ENCODE data around the gene PTPRG. TPM values are rescaled to one million over a fixed set of nuclear protein-coding genes. Genes with fewer than 3 reads are reported as not detected.

PTPRG gene
- total and polyA plus RNA-seq, 2 donors (not counting 3 experiments of a cell fraction or from before 2014, with no cell fraction given): 8.9 to 39.1 TPM

DNA sequence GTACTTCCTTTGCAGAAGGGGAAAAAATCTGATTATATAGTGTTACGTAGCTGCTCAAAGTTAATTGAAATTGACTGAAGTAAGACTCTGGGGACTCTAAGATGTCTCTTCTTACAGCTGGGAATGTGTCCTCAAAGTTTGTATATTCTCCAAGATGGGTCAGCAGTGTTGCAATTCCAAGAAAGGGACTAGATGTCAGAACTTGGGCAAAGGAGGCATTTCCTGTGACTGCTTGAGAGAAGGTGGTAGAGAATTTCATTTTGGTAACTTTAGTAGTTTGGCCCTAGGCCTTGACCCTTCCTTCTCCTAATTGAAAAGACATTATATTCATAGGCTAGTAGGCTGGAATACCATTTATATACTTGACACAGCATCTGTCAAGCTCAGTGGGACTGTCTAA is 33.9 kb downstream of the PTPRG start:
- H3K4me2 ChIP-seq (ENCODE audit: insufficient read depth, low read length): no peak overlapping the region
- TF ChIP-seq GATA2 (IDR thresholded peaks at IDR 0.05; ENCODE audit: insufficient read depth, insufficient read length, low read depth, low read length) (no peak), JUN (IDR thresholded peaks at IDR 0.05; ENCODE audit: borderline replicate concordance, insufficient read depth, insufficient read length, low read depth) (no peak), MYC (IDR thresholded peaks at IDR 0.05; ENCODE audit: low read depth, low read length) (no peak), POLR2A (IDR thresholded peaks at IDR 0.05; ENCODE audit: low read depth, low read length) (no peak), FOS (IDR thresholded peaks at IDR 0.05; ENCODE audit: borderline replicate concordance, insufficient read depth, low read length) (no peak), POLR2AphosphoS5 (IDR thresholded peaks at IDR 0.05; ENCODE audit: insufficient read depth, low read depth, low read length) (no peak), EZH2 (IDR thresholded peaks at IDR 0.05; ENCODE audit: borderline replicate concordance, low read depth, low read length, severe bottlenecking) (no peak)
- TF ChIP-seq, protein P1, sequence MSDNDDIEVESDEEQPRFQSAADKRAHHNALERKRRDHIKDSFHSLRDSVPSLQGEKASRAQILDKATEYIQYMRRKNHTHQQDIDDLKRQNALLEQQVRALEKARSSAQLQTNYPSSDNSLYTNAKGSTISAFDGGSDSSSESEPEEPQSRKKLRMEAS (IDR thresholded peaks at IDR 0.05; ENCODE audit: insufficient read depth, insufficient read length): no peak
- TF ChIP-seq, protein P2, sequence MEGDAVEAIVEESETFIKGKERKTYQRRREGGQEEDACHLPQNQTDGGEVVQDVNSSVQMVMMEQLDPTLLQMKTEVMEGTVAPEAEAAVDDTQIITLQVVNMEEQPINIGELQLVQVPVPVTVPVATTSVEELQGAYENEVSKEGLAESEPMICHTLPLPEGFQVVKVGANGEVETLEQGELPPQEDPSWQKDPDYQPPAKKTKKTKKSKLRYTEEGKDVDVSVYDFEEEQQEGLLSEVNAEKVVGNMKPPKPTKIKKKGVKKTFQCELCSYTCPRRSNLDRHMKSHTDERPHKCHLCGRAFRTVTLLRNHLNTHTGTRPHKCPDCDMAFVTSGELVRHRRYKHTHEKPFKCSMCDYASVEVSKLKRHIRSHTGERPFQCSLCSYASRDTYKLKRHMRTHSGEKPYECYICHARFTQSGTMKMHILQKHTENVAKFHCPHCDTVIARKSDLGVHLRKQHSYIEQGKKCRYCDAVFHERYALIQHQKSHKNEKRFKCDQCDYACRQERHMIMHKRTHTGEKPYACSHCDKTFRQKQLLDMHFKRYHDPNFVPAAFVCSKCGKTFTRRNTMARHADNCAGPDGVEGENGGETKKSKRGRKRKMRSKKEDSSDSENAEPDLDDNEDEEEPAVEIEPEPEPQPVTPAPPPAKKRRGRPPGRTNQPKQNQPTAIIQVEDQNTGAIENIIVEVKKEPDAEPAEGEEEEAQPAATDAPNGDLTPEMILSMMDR (IDR thresholded peaks at IDR 0.05; ENCODE audit: extremely low read depth in 1 of 2, insufficient read depth in 1 of 2, low read depth in 1 of 2, low read length in 2 of 2): no peak
- no TSS peak for BruUV-seq (replicated peaks)
- H3K27me3 ChIP-seq (ENCODE audit: control insufficient read depth in 2 of 2, insufficient read depth in 2 of 2, low read length in 2 of 2): no peaks in the 10 kb centered on the region
- H3K36me3 ChIP-seq (ENCODE audit: control insufficient read depth in 2 of 2, extremely low read depth in 1 of 2, insufficient read depth in 2 of 2, low read length in 2 of 2): no peaks in the 10 kb centered on the region
- H3K9me3 ChIP-seq (replicated peaks; ENCODE audit: control insufficient read depth, insufficient read depth, low read length): no peaks in the 10 kb centered on the region
- H3K4me3 ChIP-seq (replicated peaks in 1 of 3; ENCODE audit: insufficient read depth in 1 of 3, low read depth in 1 of 3, low read length in 3 of 3): no peak overlapping the region
- FAIRE-seq: peak; percentile 4
- H2AFZ ChIP-seq (ENCODE audit: low read depth, low read length): no peak overlapping the region
- dilution Hi-C loops (cut with MboI; ENCODE audit: extremely low pct_ligation_motif_present, low sequenced_read_pairs): no loop called here
- H3K79me2 ChIP-seq (ENCODE audit: control insufficient read depth, insufficient read depth, low read length): peaks cover 6% of the 10 kb centered on the region
- DNase-seq (ENCODE audit: low read depth, low spot score): no peak
- no peaks in the 10 kb centered on the region for H3K4me1 ChIP-seq (ENCODE audit: control insufficient read depth, extremely low read depth, insufficient read depth, low read length)
- CTCF ChIA-PET: interaction anchor here (1.1 kb wide), 1 partner anchor 31 kb away, joined by 3 read pairs; no protein-coding TSS in a partner anchor
- no peaks in the 10 kb centered on the region for H4K20me1 ChIP-seq (replicated peaks; ENCODE audit: control insufficient read depth, extremely low read depth, insufficient read depth, low read length)
- H3K9me1 ChIP-seq (replicated peaks; ENCODE audit: control insufficient read depth, extremely low read depth, insufficient read depth, low read length): no peaks in the 10 kb centered on the region
- no peak overlapping the region for H3K9ac ChIP-seq (replicated peaks; ENCODE audit: extremely low read depth, insufficient read depth, low read length)
- no peak overlapping the region for H3K27ac ChIP-seq (ENCODE audit: insufficient read depth, low read depth, low read length)
- POLR2A ChIA-PET: no interaction called here
- intact Hi-C loops (cut with micrococcal nuclease): no loop called here
